Stimulated activated CD4-positive, alpha-beta T cell treated with anti-CD3 and anti-CD28 coated beads, Interleukin-4, amount 100 ng/mL, for 4 hours (primary cell): ENCODE measurements around the gene PRDM9.

ENCODE experiments used
- DNase-seq, 2 experiments: peaks; one replicate each; pipeline ENCODE4 v3.0.0-alpha.2; 2020

Gene PRDM9

DNA sequence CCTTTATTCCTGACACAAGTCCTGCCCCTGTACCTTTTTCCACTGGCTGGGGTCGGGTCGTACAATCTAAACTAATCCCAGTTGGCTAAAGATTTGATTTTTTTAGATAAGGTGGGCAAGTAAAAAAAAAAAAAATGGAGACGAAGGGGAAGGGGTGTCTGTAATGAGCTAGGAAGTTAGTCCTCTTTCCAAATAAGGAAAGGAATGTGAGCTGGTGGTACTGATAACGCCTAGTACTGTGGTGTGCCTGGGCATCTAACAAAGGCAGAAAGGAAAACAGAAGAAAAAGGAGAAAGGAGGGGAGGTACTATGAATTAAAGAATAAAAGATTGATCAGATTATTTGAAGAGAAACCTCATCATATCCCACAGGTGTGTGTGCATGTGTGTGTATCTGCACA is 21.3 kb downstream of the PRDM9 start:
- DNase-seq = no peak

DNA sequence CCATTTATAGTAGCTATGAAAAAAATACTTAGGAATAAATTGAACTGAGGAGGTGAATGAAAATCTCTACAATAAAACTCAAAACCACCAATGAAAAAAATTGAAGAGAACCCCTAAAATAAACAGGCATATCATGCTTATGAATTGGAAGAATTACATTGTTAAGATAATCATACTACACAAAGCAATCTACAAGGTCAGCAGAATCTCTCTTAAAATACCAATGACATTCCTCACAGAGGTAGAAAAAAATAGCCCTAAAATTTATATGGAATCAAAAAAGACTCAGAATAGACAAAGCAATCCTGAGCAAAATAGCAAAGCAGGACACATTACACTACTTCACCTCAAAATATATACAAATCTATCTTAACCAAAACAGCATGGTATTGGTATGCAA is 23.2 kb downstream of the PRDM9 start:
- no peak for DNase-seq

DNA sequence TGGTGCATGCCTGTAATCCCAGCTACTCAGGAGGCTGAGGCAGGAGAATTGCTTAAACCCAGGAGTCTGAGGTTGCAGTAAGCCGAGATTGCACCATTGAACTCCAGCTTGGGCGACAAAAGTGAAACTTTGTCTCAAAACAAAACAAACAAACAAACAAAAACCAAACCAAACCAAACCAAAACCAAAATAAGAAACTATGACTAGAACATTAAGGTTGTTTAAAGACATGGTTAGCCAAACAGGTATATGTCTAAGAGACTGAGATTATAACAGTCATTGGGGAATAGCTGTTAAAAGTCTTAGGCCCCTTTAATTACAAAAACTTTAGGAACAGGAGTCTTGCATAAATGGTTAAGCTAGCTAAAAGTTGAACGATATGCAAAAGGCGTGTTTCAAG is 63.6 kb downstream of the PRDM9 start:
- DNase-seq = no peak
